Fibroblast of lung (primary cell): ENCODE measurements around the gene ALDH6A1. TPM values are rescaled to one million over a fixed set of nuclear protein-coding genes. Genes with fewer than 3 reads are reported as not detected.

Source experiments
- DNase-seq, 2 donors: peaks; one replicate each; pipeline versions ENCODE4 v3.0.0 to v3.0.0-alpha.2; 2010; ENCODE audit warnings: low read depth in 2 of 2
- H2AFZ ChIP-seq: 2 replicates; pipeline ENCODE4 v1.5.1; 2012; ENCODE audit warnings: low read length, control low read depth, inconsistent platforms
- H3K27ac ChIP-seq: 2 replicates; pipeline ENCODE4 v1.5.1; 2011; ENCODE audit warnings: low read length, control low read depth; ENCODE audit not compliant: insufficient read depth
- H3K27me3 ChIP-seq: 2 replicates; pipeline ENCODE4 v1.5.1; 2011; ENCODE audit warnings: mild to moderate bottlenecking, low read length; ENCODE audit not compliant: control insufficient read depth, insufficient read depth
- H3K36me3 ChIP-seq: 2 replicates; pipeline ENCODE4 v1.5.1; 2011; ENCODE audit warnings: low read length; ENCODE audit not compliant: control insufficient read depth, insufficient read depth
- H3K4me1 ChIP-seq: 2 replicates; pipeline ENCODE4 v1.5.1; 2011; ENCODE audit warnings: low read length; ENCODE audit not compliant: control insufficient read depth, insufficient read depth; ENCODE audit errors: extremely low read depth
- H3K4me2 ChIP-seq: 2 replicates; pipeline ENCODE4 v1.5.1; 2011; ENCODE audit warnings: low read length, control low read depth; ENCODE audit not compliant: insufficient read depth; ENCODE audit errors: extremely low read depth
- H3K4me3 ChIP-seq, 4 experiments: fragments of 200-600 bp in 1 of 4; sonication (generic) in 1 of 4; replicated peaks in 1 of 4; 2 replicates each; pipeline ENCODE4 v1.5.1; 2011 to 2016; ENCODE audit warnings: low read length in 4 of 4, low read depth in 3 of 4, mild to moderate bottlenecking in 3 of 4, control low read depth in 2 of 4, inconsistent platforms in 1 of 4, mixed read lengths in 1 of 4; ENCODE audit not compliant: insufficient read depth in 1 of 4; ENCODE audit errors: control extremely low read depth in 1 of 4
- H3K79me2 ChIP-seq: 2 replicates; pipeline ENCODE4 v1.5.1; 2012; ENCODE audit warnings: mild to moderate bottlenecking, low read length, inconsistent platforms; ENCODE audit not compliant: control insufficient read depth, insufficient read depth
- H3K9ac ChIP-seq: 2 replicates; pipeline ENCODE4 v1.5.1; 2011; ENCODE audit warnings: mild to moderate bottlenecking, low read length, control low read depth; ENCODE audit not compliant: insufficient read depth
- H3K9me3 ChIP-seq: 2 replicates; pipeline ENCODE4 v1.5.1; 2012; ENCODE audit warnings: low read depth, low read length; ENCODE audit not compliant: control insufficient read depth, insufficient read depth
- H4K20me1 ChIP-seq: 2 replicates; pipeline ENCODE4 v1.5.1; 2011; ENCODE audit warnings: low read length; ENCODE audit not compliant: control insufficient read depth, insufficient read depth; ENCODE audit errors: extremely low read depth
- EZH2 ChIP-seq: IDR thresholded peaks from 2 replicates; pipeline ENCODE4 v1.5.1; 2012; ENCODE audit warnings: low read length, control low read depth, mild to moderate bottlenecking; ENCODE audit errors: missing control alignments
- polyA plus RNA-seq, 2 donors: library from polyadenylated mRNA; depleted of rRNA in 1 of 2; stranded (reverse) in 1 of 2; unstranded in 1 of 2; fragments of >200 nt; gene quantifications; 2 replicates each; pipeline ENCODE4 v1.2.1, GENCODE V29; 2011 to 2012; ENCODE audit warnings: missing spikeins in 1 of 2
- total RNA-seq: library from RNA; depleted of rRNA; stranded (reverse); fragments of >200 nt; gene quantifications from 2 replicates; pipeline ENCODE4 v1.2.1, GENCODE V29; 2014
- TF ChIP-seq, protein P1 (sequence below), 2 donors: IDR thresholded peaks in 1 of 2; conservative IDR thresholded peaks in 1 of 2; 1 replicate in 1 of 2; 2 replicates in 1 of 2; pipeline ENCODE4 v1.5.1; 2011 to 2012; ENCODE audit warnings: low read length in 2 of 2, control low read depth in 1 of 2, inconsistent platforms in 1 of 2, low read depth in 1 of 2, mild to moderate bottlenecking in 1 of 2

Gene ALDH6A1
- total and polyA plus RNA-seq, 2 donors (not counting 1 experiment from before 2014, with no cell fraction given) = 16.2 to 38.6 TPM

DNA sequence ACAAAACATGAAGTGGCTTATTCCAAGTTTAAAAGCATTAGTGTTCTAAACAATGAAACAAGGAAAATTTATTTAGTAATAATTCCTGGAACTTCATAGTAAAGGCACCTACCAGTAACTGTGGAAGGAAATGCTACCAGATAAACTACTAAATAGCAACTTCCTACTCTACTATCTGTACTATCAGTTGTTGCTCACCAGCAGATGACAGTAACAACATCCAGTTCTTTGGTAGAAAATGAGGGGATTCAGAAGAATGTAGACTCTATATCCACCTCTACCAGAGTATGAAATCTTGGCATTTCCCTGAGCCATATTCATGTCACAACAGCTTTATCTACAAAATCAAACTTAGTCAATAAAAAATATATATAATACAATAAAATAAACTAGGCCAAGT lies 68.3 kb downstream of the ALDH6A1 start:
- H2AFZ ChIP-seq = no peak overlapping the region
- no peaks in the 10 kb centered on the region for H3K79me2 ChIP-seq
- H3K27me3 ChIP-seq = no peaks in the 10 kb centered on the region
- no peaks in the 10 kb centered on the region for H3K36me3 ChIP-seq
- no peak for DNase-seq
- no peak for TF ChIP-seq EZH2
- TF ChIP-seq, protein P1, sequence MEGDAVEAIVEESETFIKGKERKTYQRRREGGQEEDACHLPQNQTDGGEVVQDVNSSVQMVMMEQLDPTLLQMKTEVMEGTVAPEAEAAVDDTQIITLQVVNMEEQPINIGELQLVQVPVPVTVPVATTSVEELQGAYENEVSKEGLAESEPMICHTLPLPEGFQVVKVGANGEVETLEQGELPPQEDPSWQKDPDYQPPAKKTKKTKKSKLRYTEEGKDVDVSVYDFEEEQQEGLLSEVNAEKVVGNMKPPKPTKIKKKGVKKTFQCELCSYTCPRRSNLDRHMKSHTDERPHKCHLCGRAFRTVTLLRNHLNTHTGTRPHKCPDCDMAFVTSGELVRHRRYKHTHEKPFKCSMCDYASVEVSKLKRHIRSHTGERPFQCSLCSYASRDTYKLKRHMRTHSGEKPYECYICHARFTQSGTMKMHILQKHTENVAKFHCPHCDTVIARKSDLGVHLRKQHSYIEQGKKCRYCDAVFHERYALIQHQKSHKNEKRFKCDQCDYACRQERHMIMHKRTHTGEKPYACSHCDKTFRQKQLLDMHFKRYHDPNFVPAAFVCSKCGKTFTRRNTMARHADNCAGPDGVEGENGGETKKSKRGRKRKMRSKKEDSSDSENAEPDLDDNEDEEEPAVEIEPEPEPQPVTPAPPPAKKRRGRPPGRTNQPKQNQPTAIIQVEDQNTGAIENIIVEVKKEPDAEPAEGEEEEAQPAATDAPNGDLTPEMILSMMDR (conservative IDR thresholded peaks at IDR 0.05 in 1 of 2, IDR thresholded peaks at IDR 0.05 in 1 of 2; ENCODE audit: low read depth in 1 of 2, low read length in 2 of 2) = no peak
- no peak overlapping the region for H3K4me3 ChIP-seq
- no peak overlapping the region for H3K9ac ChIP-seq
- no peaks in the 10 kb centered on the region for H3K9me3 ChIP-seq
- no peaks in the 10 kb centered on the region for H3K4me1 ChIP-seq
- no peak overlapping the region for H3K27ac ChIP-seq
- H4K20me1 ChIP-seq = no peaks in the 10 kb centered on the region
- no peak overlapping the region for H3K4me2 ChIP-seq

DNA sequence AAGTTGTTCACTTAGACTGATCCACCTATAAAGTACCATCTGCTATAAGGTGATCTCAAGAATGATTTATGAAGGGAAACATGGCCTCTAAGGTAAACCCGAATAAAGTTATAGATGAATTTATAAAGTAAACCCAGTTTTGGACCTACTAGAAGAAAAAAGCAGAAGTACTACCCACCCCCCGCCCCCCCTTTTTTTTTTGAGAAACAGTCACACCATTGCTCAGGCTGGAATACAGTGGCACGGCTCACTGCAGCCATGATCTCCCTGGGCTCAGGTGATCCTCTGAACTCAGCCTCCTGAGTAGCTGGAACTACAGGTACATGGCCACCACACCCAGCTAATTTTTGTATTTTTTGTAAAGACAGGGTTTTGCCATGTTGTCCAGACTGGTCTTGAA lies 69.1 kb downstream of the ALDH6A1 start:
- Histone ChIP-seq H3K9me3 (no peaks in the 10 kb centered on the region), H3K9ac (no peak overlapping the region), H3K27me3 (no peaks in the 10 kb centered on the region), H3K27ac (no peak overlapping the region), H3K36me3 (no peaks in the 10 kb centered on the region), H3K4me3 (no peak overlapping the region), H4K20me1 (no peaks in the 10 kb centered on the region), H2AFZ (no peak overlapping the region), H3K4me1 (no peaks in the 10 kb centered on the region), H3K4me2 (no peak overlapping the region), H3K79me2 (no peaks in the 10 kb centered on the region)
- no peak for DNase-seq
- no peak for TF ChIP-seq EZH2
- TF ChIP-seq, protein P1 (conservative IDR thresholded peaks at IDR 0.05 in 1 of 2, IDR thresholded peaks at IDR 0.05 in 1 of 2; ENCODE audit: low read depth in 1 of 2, low read length in 2 of 2) = no peak

DNA sequence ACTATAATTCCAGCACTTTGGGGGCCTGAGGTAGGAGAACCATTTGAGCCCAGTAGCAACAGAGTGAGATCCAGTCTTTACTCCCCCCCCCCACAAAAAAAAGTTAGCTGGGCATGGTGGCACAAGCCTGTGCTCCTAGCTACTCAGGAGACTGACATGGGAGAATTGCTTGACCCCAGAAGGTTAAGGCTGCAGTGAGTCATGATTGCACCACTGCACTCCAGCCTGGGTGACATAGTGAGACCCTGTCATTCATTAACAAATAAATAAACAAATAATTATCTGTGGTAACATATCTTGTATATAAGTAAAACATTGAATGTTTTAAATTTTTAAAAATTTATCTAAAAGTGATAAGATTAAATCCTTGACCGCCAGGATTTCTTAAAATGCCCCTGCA lies 70.0 kb downstream of the ALDH6A1 start:
- H3K9ac ChIP-seq = no peak overlapping the region
- H3K79me2 ChIP-seq = no peaks in the 10 kb centered on the region
- H3K36me3 ChIP-seq = no peaks in the 10 kb centered on the region
- H3K4me2 ChIP-seq = no peak overlapping the region
- no peaks in the 10 kb centered on the region for H3K4me1 ChIP-seq
- H3K27ac ChIP-seq = no peak overlapping the region
- H3K9me3 ChIP-seq = no peaks in the 10 kb centered on the region
- no peaks in the 10 kb centered on the region for H3K27me3 ChIP-seq
- peak in 1 of 2 donors; percentile 21 for DNase-seq
- no peaks in the 10 kb centered on the region for H4K20me1 ChIP-seq
- no peak for TF ChIP-seq EZH2
- TF ChIP-seq, protein P1 (conservative IDR thresholded peaks at IDR 0.05 in 1 of 2, IDR thresholded peaks at IDR 0.05 in 1 of 2; ENCODE audit: low read depth in 1 of 2, low read length in 2 of 2) = no peak
- H2AFZ ChIP-seq = no peak overlapping the region
- H3K4me3 ChIP-seq = no peak overlapping the region
